ENCODE data around the gene NXN.

GRCh38 chr17:1001640-1002411, 22.2 kb upstream of the NXN start:
- TF ChIP-seq CTCF (IDR thresholded peaks at IDR 0.05; ENCODE audit: insufficient read depth, low read length) (no peak), POLR2AphosphoS5 (IDR thresholded peaks at IDR 0.05; ENCODE audit: low read depth) (no peak; the same call in 1 of the 2 replicates)

Data from HL-60 (cell line).